ENCODE measurements around the gene TMEM186.

- TF ChIP-seq ZNF274 (IDR thresholded peaks at IDR 0.05; ENCODE audit: low read depth, low read length) (no peak), SUZ12 (IDR thresholded peaks at IDR 0.05; ENCODE audit: extremely low read depth, insufficient read depth, insufficient read length) (no peak), YY1 (IDR thresholded peaks at IDR 0.05; ENCODE audit: insufficient read depth, insufficient read length) (no peak)
Observed at GRCh38 chr16:8764525-8765250, 32.8 kb downstream of the TMEM186 start.

All from NT2/D1 (cell line).